DOHH2 (cell line): ENCODE measurements around the gene ELANE.

Experiments used
- H3F3A ChIP-seq: fragments of 200-600 bp; sonication (generic), shearing (Covaris generic); 2 replicates; pipeline ENCODE4 v1.6.0; 2016; ENCODE audit warnings: antibody characterized with exemption, mild to moderate bottlenecking; ENCODE audit not compliant: control insufficient read depth, insufficient read depth
- H3K27ac ChIP-seq: fragments of 200-600 bp; sonication (generic); 2 replicates; pipeline ENCODE4 v1.5.1; 2014; ENCODE audit warnings: low read depth, mild to moderate bottlenecking, low read length, moderate library complexity
- H3K27me3 ChIP-seq: fragments of 200-600 bp; sonication (generic); 2 replicates; pipeline ENCODE4 v1.6.1; 2014; ENCODE audit warnings: mild to moderate bottlenecking, low read length, mixed read lengths; ENCODE audit not compliant: control insufficient read depth
- H3K36me3 ChIP-seq: fragments of 200-600 bp; sonication (generic); 2 replicates; pipeline ENCODE4 v1.6.1; 2014; ENCODE audit warnings: mild to moderate bottlenecking, low read length, moderate library complexity, mixed read lengths; ENCODE audit not compliant: control insufficient read depth
- H3K4me1 ChIP-seq: fragments of 200-600 bp; sonication (generic); 2 replicates; pipeline ENCODE4 v1.6.1; 2014; ENCODE audit warnings: mild to moderate bottlenecking, low read length, mixed read lengths; ENCODE audit not compliant: control insufficient read depth
- H3K4me2 ChIP-seq: fragments of 200-600 bp; sonication (generic); 2 replicates; pipeline ENCODE4 v1.6.0; 2014; ENCODE audit warnings: mild to moderate bottlenecking, low read length, moderate library complexity
- H3K4me3 ChIP-seq: fragments of 200-600 bp; sonication (generic); 2 replicates; pipeline ENCODE4 v1.5.1; 2014; ENCODE audit warnings: mild to moderate bottlenecking, low read length, mixed read lengths
- H3K79me2 ChIP-seq: fragments of 200-600 bp; sonication (generic); 2 replicates; pipeline ENCODE4 v1.6.1; 2014; ENCODE audit warnings: mild to moderate bottlenecking, low read length, mixed read lengths; ENCODE audit not compliant: control insufficient read depth
- H3K9me2 ChIP-seq: fragments of 200-600 bp; sonication (generic); replicated peaks from 2 replicates; pipeline ENCODE4 v1.6.1; 2014; ENCODE audit warnings: mild to moderate bottlenecking, low read length, mixed read lengths; ENCODE audit not compliant: control insufficient read depth
- H3K9me3 ChIP-seq: fragments of 200-600 bp; sonication (generic); 2 replicates; pipeline ENCODE4 v1.6.1; 2014; ENCODE audit warnings: antibody characterized with exemption, low read length, mixed read lengths; ENCODE audit not compliant: control insufficient read depth, insufficient read depth
- H4K20me1 ChIP-seq: fragments of 200-600 bp; sonication (generic); 2 replicates; pipeline ENCODE4 v1.6.0; 2014; ENCODE audit warnings: low read depth, mild to moderate bottlenecking, antibody characterized with exemption, low read length, moderate library complexity; ENCODE audit not compliant: control insufficient read depth, insufficient read depth
- EZH2phosphoT487 ChIP-seq: fragments of 200-600 bp; sonication (generic); IDR thresholded peaks from 2 replicates; pipeline ENCODE4 v1.6.1; 2017; ENCODE audit warnings: borderline replicate concordance, mild to moderate bottlenecking, antibody characterized with exemption, low read length, moderate library complexity, mixed read lengths
- TF ChIP-seq, protein P1 (sequence below): fragments of 200-600 bp; sonication (generic); IDR thresholded peaks from one replicate; pipeline ENCODE4 v1.5.1; 2014; ENCODE audit warnings: antibody characterized with exemption, mild to moderate bottlenecking, low read depth, low read length; ENCODE audit not compliant: poor library complexity, severe bottlenecking

The ELANE gene

DNA sequence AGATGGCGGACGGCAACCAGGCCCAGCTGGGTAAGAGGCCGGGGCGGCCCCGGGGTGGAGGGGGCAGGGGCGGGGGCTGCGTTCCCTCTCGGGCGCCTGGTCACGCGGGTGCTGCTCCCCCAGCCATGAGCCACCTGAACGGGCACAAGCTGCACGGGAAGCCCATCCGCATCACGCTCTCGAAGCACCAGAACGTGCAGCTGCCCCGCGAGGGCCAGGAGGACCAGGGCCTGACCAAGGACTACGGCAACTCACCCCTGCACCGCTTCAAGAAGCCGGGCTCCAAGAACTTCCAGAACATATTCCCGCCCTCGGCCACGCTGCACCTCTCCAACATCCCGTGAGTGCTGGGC is 43.7 kb upstream of the ELANE start:
- H3K27ac ChIP-seq: no peak overlapping the region
- no peak overlapping the region for H3K4me2 ChIP-seq
- peaks cover 89% of the 10 kb centered on the region for H3K36me3 ChIP-seq
- no peaks in the 10 kb centered on the region for H3K27me3 ChIP-seq
- no peaks in the 10 kb centered on the region for H3K4me1 ChIP-seq
- H3K9me2 ChIP-seq: no peaks in the 10 kb centered on the region
- peaks cover 12% of the 10 kb centered on the region for H3F3A ChIP-seq
- H3K79me2 ChIP-seq: peaks cover 45% of the 10 kb centered on the region
- H4K20me1 ChIP-seq: peaks cover 18% of the 10 kb centered on the region
- no peak overlapping the region for H3K4me3 ChIP-seq
- TF ChIP-seq, protein P1, sequence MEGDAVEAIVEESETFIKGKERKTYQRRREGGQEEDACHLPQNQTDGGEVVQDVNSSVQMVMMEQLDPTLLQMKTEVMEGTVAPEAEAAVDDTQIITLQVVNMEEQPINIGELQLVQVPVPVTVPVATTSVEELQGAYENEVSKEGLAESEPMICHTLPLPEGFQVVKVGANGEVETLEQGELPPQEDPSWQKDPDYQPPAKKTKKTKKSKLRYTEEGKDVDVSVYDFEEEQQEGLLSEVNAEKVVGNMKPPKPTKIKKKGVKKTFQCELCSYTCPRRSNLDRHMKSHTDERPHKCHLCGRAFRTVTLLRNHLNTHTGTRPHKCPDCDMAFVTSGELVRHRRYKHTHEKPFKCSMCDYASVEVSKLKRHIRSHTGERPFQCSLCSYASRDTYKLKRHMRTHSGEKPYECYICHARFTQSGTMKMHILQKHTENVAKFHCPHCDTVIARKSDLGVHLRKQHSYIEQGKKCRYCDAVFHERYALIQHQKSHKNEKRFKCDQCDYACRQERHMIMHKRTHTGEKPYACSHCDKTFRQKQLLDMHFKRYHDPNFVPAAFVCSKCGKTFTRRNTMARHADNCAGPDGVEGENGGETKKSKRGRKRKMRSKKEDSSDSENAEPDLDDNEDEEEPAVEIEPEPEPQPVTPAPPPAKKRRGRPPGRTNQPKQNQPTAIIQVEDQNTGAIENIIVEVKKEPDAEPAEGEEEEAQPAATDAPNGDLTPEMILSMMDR: no peak
- no peak for TF ChIP-seq EZH2phosphoT487
- no peaks in the 10 kb centered on the region for H3K9me3 ChIP-seq

DNA sequence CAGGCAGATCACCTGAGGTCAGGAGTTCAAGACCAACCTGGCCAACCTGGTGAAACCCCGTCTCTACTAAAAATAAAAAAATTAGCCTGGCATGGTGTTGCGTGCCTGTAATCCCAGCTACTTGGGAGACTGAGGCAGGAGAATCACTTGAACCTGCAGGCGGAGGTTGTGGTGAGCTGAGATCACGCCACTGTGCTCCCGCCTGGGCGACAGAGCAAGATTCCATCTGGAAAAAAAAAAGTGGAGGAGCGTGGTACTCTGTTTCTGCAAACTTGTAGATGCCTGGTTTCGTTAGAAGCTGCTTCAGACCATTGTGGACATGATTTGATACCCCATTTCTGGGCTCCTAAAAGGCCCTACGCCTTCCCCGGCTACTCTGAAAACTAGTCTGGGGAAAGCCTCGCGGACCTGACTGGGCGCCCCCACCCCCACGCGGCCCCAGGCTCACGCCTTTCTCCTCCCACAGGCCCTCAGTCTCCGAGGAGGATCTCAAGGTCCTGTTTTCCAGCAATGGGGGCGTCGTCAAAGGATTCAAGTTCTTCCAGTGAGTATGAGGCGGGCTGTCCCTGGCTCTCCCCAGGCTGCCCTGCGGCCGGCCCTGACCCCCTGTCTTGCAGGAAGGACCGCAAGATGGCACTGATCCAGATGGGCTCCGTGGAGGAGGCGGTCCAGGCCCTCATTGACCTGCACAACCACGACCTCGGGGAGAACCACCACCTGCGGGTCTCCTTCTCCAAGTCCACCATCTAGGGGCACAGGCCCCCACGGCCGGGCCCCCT is 41.8 kb upstream of the ELANE start:
- H3K27me3 ChIP-seq: no peaks in the 10 kb centered on the region
- H3K27ac ChIP-seq: no peak overlapping the region
- H3K9me3 ChIP-seq: no peaks in the 10 kb centered on the region
- H3F3A ChIP-seq: peaks cover 12% of the 10 kb centered on the region
- H3K4me2 ChIP-seq: no peak overlapping the region
- no peak overlapping the region for H3K4me3 ChIP-seq
- H3K4me1 ChIP-seq: no peaks in the 10 kb centered on the region
- no peaks in the 10 kb centered on the region for H3K9me2 ChIP-seq
- H4K20me1 ChIP-seq: peaks cover 13% of the 10 kb centered on the region
- H3K36me3 ChIP-seq: peaks cover 87% of the 10 kb centered on the region
- no peak for TF ChIP-seq EZH2phosphoT487
- TF ChIP-seq, protein P1: no peak
- peaks cover 27% of the 10 kb centered on the region for H3K79me2 ChIP-seq

DNA sequence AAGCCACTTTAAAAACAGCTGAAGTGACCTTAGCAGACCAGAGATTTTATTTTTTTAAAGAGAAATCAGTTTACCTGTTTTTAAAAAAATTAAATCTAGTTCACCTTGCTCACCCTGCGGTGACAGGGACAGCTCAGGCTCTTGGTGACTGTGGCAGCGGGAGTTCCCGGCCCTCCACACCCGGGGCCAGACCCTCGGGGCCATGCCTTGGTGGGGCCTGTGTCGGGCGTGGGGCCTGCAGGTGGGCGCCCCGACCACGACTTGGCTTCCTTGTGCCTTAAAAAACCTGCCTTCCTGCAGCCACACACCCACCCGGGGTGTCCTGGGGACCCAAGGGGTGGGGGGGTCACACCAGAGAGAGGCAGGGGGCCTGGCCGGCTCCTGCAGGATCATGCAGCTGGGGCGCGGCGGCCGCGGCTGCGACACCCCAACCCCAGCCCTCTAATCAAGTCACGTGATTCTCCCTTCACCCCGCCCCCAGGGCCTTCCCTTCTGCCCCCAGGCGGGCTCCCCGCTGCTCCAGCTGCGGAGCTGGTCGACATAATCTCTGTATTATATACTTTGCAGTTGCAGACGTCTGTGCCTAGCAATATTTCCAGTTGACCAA is 41.1 kb upstream of the ELANE start:
- Histone ChIP-seq H3F3A (peaks cover 12% of the 10 kb centered on the region), H3K36me3 (peaks cover 87% of the 10 kb centered on the region), H3K79me2 (peaks cover 19% of the 10 kb centered on the region)

More for the DNA sequence above, 41.1 kb upstream of the ELANE start:
- peaks cover 9% of the 10 kb centered on the region; the same call in 1 of the 2 replicates for H4K20me1 ChIP-seq
- H3K9me2 ChIP-seq: no peaks in the 10 kb centered on the region
- no peak overlapping the region for H3K4me3 ChIP-seq
- H3K27me3 ChIP-seq: no peaks in the 10 kb centered on the region
- no peaks in the 10 kb centered on the region for H3K9me3 ChIP-seq
- H3K4me1 ChIP-seq: no peaks in the 10 kb centered on the region
- no peak overlapping the region for H3K4me2 ChIP-seq
- TF ChIP-seq EZH2phosphoT487: no peak
- TF ChIP-seq, protein P1: no peak
- H3K27ac ChIP-seq: no peak overlapping the region
